GM13976 (cell line): ENCODE measurements around the gene C9orf50.

ENCODE experiments used
- DNase-seq: peaks from one replicate; pipeline ENCODE4 v3.0.0; 2012; ENCODE audit warnings: low spot score
- in situ Hi-C: fragments of 300-500 bp; cut with MboI; formaldehyde crosslinking; loops from one replicate; pipeline ENCODE4 v1.12.0; 2022; ENCODE audit warnings: low sequenced_read_pairs, mixed read lengths, inconsistent platforms; ENCODE audit not compliant: unreplicated experiment
- TF ChIP-seq, protein P1 (sequence below): IDR thresholded peaks from 2 replicates; pipeline ENCODE4 v1.5.1; 2012; ENCODE audit warnings: borderline replicate concordance, mild to moderate bottlenecking; ENCODE audit not compliant: insufficient read depth; ENCODE audit errors: extremely low read depth, missing control alignments, control extremely low read depth

Gene C9orf50

DNA sequence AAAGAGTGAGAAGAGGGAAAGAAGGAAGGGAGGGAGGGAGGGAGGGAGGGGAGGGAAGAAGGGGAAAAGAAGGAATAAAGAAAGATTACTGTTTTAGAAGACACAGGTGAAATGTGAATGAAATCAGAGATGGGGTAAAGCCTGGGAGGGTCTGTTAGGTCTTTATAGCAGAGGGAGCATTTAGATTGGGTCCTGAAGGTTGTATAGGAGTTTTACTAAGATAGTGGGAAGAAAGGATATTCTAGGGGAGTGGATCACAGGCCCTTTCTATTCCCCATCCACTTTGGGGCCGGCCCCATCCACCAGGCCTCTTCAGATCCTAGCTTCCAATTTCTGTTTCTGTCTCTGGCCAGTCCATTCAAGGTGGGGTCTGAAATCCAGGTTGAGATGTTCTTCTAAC is 35.5 kb downstream of the C9orf50 start:
- no peak for DNase-seq
- in situ Hi-C loops = no loop called here
- TF ChIP-seq, protein P1, sequence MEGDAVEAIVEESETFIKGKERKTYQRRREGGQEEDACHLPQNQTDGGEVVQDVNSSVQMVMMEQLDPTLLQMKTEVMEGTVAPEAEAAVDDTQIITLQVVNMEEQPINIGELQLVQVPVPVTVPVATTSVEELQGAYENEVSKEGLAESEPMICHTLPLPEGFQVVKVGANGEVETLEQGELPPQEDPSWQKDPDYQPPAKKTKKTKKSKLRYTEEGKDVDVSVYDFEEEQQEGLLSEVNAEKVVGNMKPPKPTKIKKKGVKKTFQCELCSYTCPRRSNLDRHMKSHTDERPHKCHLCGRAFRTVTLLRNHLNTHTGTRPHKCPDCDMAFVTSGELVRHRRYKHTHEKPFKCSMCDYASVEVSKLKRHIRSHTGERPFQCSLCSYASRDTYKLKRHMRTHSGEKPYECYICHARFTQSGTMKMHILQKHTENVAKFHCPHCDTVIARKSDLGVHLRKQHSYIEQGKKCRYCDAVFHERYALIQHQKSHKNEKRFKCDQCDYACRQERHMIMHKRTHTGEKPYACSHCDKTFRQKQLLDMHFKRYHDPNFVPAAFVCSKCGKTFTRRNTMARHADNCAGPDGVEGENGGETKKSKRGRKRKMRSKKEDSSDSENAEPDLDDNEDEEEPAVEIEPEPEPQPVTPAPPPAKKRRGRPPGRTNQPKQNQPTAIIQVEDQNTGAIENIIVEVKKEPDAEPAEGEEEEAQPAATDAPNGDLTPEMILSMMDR = no peak

DNA sequence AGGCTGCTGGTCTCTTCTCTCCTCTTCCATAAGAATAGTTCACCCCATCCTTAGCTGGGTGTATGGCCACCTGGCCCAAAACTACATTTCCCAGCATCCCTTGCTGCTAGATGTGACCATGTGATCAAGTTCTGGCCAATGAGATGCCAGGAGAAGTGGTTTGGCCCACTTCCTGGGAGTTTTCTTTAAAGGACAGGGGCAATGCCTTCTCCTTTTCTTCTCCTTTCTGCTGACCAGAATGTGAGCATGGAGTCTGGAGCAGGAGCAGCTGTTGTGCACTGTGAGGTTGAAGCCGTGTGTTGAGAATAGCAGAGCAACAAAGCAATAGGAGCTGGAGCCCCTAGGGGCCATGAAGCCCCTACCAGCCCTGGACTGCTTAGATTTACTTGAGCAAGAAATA is 36.8 kb downstream of the C9orf50 start:
- TF ChIP-seq, protein P1 = no peak
- peak; percentile 80 for DNase-seq
- in situ Hi-C loops = no loop called here

DNA sequence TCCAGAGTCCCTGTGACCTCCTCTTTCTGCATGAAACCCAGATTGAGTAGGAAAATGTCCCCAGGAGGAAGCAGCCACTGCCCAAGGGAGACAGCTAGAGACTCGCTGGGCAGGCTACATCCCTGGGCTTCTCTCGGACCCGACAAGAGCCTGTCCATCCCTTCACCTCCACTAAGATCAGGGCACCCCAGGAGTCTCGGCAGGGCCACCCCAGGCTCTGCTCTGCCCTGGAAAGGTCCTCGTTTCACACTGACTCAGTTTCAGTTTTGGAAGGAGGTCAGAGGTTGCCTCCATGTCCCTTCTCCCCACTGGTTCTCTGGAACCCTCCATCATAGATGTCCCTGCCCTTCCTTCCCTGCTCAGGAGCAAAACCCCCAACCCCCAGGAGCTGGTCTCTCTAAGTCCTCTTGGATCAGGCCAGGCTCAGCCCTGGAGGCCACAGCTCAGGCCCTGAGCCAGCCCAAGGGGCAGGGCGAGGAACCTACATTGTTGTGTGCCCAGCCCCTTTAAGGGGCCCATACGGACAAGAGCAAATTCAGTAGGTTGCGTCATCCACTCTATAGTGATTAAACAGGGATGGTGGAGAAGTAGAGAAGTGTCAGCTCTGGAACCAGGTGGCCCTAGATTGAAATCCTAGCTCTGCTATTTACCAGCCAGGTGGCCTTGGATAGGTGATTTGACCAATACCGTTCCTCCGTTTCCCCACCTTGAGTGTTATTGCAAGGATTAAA is 37.4 kb downstream of the C9orf50 start:
- TF ChIP-seq, protein P1 = no peak
- DNase-seq = no peak
- in situ Hi-C loops = no loop called here

DNA sequence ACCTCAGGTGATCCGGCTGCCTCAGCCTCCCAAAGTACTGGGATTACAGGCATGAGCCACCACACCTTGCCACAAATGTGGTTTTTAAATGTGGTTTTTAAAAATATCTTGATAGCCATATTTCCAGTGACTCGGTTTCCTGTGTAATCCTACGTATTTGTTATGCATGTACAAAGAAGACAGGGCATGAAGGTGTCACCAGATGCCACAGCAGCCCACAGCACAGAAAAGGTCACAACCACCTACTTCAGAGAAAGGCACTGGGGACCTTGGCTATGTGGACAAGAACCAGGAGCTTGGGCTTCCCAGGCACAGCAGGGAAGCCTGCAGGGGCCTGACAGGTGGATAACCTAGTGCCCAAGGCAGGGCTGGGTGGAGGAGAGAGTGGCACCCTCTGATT is 38.0 kb downstream of the C9orf50 start:
- in situ Hi-C loops = no loop called here
- TF ChIP-seq, protein P1 = no peak

DNA sequence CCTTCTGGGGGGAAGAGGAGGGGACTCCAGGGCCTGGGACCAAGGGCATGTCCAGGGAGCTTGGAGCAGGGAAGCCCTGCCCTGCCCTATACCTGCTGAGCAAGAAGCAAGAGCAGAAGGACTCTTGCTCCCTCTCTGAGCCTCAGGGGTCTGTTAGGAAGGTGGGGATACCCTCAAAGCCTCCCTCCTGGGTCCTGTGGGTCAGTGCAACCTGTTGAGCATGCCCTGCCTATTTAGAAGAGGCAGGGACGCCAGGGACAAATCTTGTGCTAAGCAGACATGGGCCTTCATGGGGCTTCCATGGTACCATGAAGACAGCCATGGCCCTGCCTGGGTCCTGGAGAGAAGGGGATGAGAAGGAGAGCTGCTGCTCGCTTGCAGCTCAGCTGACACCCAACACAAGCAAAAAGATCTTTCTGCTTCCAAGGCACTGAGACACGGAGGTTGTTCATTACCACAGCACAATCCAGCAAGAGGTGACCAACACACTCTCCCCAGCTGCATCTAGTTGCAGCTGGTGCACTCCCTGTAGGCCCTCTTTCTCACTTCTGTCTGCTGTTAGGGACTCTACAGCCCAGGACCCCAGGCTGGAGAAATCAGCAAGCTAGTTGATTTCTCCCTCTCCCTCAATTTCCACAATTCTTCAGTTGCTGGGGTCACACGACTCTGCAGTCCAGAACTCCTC is 39.3 kb downstream of the C9orf50 start:
- TF ChIP-seq, protein P1 = no peak
- in situ Hi-C loops = no loop called here
- DNase-seq = no peak

More for the DNA sequence above, 38.0 kb downstream of the C9orf50 start:
- DNase-seq = no peak

DNA sequence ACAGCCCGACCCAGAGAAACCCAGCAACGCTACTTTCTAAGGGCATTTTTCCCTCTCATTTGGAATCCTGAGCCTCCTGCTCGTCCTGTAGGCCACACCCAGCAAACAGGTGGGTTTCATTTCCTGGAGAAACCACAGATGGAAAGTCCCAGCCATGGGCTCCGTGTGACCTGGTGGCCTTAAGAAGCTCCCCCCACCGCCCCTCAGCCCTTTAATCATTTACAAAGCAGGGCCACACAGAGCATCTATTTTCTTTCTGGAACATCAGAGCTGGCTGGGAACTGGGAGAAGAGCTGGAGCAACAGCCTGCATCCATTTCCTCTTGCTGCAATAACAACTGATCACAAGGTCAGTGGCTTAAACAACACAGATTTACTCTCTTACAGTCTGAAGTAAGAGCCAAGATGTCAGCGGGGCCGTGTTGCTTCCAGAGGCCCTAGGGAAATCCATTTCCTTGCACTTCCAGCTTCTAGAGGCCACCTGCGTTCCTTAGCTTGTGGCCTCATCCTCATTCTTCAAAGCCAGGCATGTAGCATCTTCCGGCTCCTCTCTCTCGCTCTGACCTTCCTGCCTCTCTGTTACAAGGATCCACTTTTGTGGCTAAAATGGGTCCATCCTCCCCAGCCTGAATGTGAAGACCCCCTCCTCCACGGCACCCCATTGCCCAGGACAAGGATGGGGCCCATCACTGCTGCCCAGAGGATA is 40.5 kb downstream of the C9orf50 start:
- peak; percentile 72 for DNase-seq
- TF ChIP-seq, protein P1 = no peak
- in situ Hi-C loops = no loop called here
